Stimulated activated CD4-positive, alpha-beta T cell treated with anti-CD3 and anti-CD28 coated beads, Interleukin-12 subunit alpha, Interleukin-12 subunit beta, amount 100 ng/mL, for 4 hours (primary cell): Measurements from ENCODE around the gene MTCL1.

ENCODE experiments used
- DNase-seq: peaks from one replicate; pipeline ENCODE4 v3.0.0-alpha.2; 2020

Gene MTCL1

DNA sequence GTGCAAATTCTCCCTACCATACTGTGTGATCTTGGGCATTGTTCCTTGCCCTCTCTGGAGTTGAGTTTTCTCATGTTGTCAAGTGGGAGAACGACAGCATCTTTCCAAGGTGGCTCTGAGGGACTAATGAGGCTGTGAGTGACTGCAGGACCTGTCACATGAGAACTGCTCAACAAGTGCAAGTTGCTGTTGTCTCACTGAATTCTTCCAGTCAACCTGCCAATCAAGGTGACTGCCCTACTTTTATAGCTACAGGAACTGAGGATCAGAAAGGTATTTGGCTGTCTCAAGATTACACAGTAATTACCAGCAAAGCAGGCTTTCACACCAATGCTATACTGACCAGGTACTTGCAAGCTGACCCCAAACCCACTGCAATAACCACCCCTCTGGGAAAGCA, 137.6 kb downstream of the MTCL1 start:
- DNase-seq, result no peak

DNA sequence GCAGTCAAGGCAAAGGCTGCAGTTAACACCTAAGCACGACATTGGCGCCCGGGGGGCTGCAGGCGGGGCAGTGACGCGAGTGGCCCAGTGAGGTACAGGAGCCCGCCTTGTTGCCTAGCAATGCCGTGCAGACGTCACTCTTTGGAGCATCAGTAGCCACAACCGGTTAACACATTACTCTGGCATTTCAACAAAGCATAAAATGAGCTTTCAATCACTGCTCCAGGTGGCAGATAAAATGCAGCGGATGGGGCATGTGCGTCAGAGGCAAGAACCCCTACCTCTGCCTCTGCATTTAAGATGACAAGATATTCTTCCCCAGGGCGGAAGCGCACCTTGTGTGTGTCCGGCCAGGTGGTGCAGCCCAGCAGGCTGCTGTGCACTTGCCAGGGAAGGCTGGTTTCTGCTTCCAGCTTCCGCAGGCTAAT, 139.4 kb downstream of the MTCL1 start:
- DNase-seq, result no peak

DNA sequence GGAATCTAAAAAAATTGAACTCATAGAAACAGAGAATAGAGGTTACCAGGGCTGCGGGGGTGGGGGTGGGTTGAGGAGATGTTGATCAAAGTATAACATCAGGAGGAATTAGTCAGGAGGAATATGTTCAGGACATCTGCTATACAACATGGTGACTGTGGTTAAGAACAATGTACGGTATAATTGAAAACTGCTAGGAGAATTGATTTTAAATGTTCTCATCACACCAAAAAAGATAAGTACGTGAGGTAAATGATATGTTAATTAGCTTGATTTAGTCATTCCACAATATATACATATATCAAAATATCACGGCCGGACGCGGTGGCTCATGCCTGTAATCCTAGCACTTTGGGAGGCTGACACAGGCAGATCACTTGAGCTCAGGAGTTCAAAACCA, 140.2 kb downstream of the MTCL1 start:
- DNase-seq, result no peak

DNA sequence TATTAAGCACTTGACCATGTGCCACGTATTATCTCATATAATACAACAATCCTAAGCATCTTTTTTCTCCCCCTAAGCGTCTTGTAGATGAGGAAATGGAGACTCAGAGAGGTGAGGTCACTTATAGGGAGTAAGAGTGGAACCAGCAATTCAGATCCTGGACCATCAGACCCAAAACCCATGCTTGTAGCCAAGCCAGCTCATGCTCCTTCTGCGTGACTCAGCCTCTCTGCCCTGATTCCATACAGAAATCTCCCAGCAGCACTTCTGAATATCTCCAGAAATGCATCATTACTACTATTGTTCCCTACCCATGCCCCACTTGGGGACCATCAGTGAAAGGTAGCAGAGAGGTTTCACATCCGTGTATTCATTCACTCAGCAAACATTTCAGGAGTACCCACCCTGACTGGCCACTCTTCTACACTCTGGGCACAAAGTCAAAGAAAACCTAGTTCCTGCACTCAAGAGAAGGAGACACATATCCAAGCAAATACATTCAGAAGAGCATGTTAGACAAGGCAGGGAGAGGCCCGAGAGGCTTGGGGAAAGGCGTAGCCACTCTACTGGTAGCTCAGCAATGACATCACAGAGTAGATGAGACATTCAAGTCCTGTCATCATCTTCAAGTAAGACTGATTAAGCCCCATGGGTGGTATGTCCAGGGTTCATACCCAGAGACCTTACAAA, 141.9 kb downstream of the MTCL1 start:
- no peak for DNase-seq

DNA sequence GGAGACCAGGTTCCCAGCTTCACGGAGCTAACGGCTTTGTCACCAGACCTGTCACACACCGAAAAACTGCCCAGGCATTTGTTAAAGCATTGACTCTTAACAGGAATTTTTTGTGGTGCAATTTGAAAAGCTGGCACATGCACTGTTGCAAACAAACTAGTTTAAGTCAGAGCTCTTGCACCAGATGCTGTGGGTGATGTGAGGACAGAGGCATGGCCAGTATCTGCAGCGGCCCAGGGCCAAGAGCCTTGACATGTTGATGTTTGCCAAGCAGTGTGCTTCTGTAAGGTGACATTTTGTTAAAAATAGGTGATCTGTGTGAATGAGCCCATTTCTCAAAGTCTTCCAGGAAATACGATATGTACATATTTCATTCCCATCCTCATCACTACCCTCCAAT, 142.5 kb downstream of the MTCL1 start:
- DNase-seq, result no peak

DNA sequence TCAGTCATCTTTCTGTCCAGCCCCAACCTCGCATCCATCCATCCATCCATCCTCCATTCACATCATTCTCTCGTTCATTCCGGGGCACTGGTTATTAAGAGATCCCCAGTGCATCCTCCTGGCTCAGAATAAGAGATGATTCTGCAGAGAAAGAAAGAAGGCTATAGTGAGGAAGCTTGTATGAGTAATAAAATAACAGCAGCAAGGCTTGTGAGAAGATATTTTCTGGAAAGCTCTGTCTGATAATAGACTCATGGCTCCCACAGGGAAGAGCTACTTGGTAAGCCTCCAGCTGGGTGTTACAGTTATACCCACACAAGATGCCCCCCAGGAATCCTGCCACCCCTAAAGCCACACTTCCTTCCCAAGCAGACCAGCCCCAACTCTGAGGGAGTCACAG, 143.2 kb downstream of the MTCL1 start:
- DNase-seq, result no peak

GRCh38 chr18:8849696-8850095, 144.3 kb downstream of the MTCL1 start:
- DNase-seq, result no peak

- no peak for DNase-seq
These were observed 146.3 kb downstream of the MTCL1 start for GRCh38 chr18:8851659-8852058.

GRCh38 chr18:8854550-8854949, 149.2 kb downstream of the MTCL1 start:
- DNase-seq, result no peak

GRCh38 chr18:8854962-8855361, 149.6 kb downstream of the MTCL1 start:
- no peak for DNase-seq

GRCh38 chr18:8856212-8856611, 150.9 kb downstream of the MTCL1 start:
- DNase-seq, result no peak

- DNase-seq, result no peak
These were observed 151.5 kb downstream of the MTCL1 start for GRCh38 chr18:8856769-8857393.

DNA sequence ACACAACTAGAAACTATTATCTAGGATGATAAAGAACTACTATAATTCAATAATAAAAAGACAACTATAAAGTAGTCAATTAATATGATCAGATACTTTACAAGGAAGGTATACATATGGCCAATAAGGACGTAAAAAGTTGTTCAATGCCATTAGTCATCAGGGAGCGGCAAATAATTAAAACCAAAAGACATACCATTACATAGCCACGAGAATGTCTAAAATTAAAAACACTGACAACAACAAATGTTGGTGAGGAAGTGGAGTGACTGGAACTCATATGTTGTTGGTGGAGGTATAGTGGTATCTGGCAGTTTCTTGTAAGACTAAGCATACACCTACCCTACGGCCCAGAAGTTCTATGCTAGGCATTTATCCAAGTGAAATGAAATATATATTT, 152.4 kb downstream of the MTCL1 start:
- DNase-seq, result no peak

GRCh38 chr18:8858888-8859511, 153.6 kb downstream of the MTCL1 start:
- DNase-seq, result no peak

GRCh38 chr18:8860845-8861642, 155.7 kb downstream of the MTCL1 start:
- DNase-seq, result no peak

DNA sequence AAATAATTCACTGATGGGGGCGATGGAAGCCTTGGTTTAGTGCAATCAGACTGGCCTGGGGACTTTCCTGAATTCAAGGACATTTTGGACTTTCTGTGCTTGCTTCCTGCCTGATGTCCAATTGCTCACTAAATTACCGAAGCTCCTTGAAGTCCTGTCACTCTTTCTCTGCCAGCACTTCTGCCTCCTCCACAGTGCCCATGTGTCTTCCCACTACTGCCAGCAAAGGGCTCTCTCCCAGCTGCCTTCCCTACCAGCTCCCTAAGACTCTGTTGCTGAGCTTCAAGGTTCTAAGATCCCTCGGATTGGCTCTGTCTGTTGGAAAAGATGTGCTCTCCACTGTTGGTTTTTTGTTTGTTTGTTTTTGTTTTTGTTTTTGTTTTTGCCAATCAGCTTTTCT, 158.1 kb downstream of the MTCL1 start:
- no peak for DNase-seq

- DNase-seq, result no peak
These were observed 160.6 kb downstream of the MTCL1 start for GRCh38 chr18:8865934-8866333.

DNA sequence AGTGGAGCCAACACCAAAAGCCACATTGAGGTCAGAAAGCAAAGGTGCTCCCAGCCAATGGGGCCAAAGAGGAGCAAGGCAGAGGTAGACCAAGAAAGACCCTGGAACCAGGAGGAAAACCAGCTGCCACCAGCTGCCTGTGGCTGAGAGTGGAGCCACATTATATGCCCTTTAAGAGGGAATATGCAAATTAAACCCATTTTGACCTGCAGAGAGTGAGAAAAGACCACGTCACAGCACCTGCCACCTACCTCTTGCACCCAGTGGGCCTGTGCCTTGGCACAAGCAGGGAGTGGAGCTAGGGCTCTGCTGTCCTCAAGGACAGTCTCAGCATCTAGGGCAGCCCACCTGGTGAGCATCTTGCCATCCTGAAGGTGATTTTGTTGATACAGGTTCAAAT, 161.3 kb downstream of the MTCL1 start:
- DNase-seq, result no peak

DNA sequence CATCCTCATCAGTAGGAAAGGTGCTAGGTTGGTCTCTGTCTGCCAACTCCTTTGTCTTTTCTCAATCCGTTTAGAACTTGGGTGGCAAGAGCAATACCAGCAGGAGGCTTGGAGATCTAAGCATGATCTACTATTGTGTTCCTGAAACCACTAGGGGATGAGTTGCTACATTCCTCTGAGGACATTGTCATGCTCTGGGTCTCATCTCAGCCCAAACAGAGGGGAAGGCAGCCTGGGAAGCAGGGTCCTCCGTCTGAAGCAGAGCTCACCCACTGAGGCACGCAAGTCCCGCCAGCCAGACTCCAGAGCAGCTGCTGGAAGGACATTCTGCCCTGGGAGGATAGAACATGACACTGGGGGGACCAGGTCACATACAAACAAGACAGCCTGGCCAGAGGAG, 162.9 kb downstream of the MTCL1 start:
- DNase-seq, result no peak

DNA sequence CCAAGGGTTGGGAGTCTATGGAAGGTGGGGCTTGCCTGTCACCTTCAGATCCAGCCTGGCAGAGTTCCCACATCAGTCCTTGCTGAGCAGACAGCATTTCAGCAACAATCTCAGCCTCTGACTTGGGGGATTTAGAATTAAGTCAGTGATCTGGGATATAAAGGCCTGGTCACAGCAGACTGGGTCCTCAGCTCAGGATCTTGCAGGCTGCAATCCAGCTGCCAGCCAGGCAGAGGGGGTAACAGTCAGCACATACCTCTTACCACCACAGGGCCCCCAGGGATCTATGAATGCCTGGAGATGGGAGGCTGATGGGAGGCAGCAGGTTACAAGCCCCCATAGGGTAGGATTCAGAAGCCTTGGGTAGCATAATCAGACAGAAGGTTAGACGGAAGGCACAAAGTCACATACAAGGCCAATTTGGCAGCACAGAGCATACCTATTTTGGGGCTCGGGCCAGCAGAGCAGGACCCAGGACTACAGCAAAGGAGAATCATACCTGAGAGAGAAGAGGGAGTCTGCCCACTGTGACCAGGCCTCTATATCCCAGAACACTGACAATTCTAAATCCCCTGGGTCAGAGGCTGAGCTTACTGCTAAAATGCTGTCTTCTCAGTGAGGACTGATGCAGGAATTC, 163.5 kb downstream of the MTCL1 start:
- DNase-seq, result no peak

DNA sequence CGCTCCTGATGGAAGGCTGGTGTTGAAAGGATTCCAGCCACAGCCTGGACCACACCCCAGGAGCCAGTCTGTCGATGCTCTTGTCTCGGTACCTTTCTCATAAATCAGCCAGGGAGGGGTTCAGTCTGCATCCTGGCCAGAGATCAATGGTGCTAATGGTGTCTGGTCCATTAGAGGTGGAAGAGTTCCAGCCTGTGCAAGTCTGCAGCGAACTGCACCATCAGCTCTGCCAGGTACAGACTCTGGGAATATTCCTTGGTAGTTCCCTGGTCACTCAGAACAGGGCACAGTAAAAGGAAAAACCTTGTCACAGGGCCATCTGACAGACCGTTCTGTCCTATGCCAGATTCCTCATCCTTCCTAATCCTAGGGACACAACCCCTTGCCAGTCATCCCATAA, 164.3 kb downstream of the MTCL1 start:
- DNase-seq, result no peak

DNA sequence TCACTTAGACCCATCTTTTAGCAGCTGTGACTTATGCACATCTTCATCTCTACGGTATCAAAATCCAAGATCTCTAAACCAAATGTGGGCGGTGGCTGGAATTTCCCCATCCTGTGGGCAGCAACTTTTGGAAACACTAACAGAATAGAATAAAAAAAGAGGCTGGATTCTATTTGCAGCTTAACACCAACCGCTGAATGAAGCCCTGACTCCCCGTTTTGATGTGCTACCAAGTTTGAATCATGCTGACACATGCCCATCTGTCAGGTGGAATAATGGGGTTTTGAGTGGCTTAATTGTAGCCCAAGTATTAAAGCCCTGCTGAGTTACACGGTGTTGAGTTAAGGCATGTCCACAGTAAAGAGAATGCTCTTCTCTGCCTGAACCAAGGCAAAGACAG, 165.2 kb downstream of the MTCL1 start:
- no peak for DNase-seq

DNA sequence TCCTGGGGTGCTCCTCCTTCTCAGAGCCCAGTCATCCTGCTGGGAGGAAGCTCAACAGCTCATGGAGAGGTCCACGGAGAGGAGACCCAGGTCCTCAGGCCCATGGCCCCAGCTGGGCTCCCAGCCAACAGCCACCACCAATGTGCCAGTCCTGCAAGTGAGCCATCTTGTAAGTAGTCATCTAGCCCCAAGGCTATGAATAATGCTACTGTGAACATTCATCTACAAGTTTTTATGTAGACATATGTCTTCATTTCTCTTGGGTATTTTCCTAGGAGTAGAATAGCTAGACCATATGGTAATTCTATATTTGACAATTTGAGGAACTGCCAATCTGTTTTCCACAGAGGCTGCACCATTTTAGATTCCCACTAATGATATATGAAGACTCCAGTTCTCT, 166.1 kb downstream of the MTCL1 start:
- no peak for DNase-seq
